Lower lobe of right lung (tissue), 2 donors: ENCODE data around the gene PPTC7. TPM values are rescaled to one million over a fixed set of nuclear protein-coding genes. Genes with fewer than 3 reads are reported as not detected.
A peak's percentile ranks its signal among the peaks of the same experiment; 100 is the strongest.
"Not testable (repeated sequence)": the region's sequence is repeated elsewhere in the genome, so short reads cannot be mapped to it uniquely, and the experiment has no call there.

Experiments
- ATAC-seq, 2 donors: fragments of 200-7000 bp; cut with Tn5 transposase; one replicate each; pipeline ENCODE4 v1.9.1; 2020 to 2022; ENCODE audit warnings: mild to moderate bottlenecking in 2 of 2, moderate library complexity in 2 of 2
- DNase-seq: peaks from one replicate; pipeline ENCODE4 v3.0.0-alpha.2; 2020
- H3K27ac ChIP-seq: fragments of 200-600 bp; one replicate; pipeline ENCODE4 v1.8.0; 2022
- H3K27me3 ChIP-seq: fragments of 200-600 bp; one replicate; pipeline ENCODE4 v1.8.0; 2022; ENCODE audit warnings: low read depth
- H3K36me3 ChIP-seq: fragments of 200-600 bp; one replicate; pipeline ENCODE4 v1.8.0; 2022; ENCODE audit warnings: mild to moderate bottlenecking
- H3K4me1 ChIP-seq: fragments of 200-600 bp; one replicate; pipeline ENCODE4 v1.8.0; 2022
- H3K4me3 ChIP-seq: fragments of 200-600 bp; one replicate; pipeline ENCODE4 v1.8.0; 2022; ENCODE audit warnings: mild to moderate bottlenecking
- H3K9me3 ChIP-seq: fragments of 200-600 bp; one replicate; pipeline ENCODE4 v1.8.0; 2022
- CTCF ChIP-seq: fragments of 200-600 bp; IDR thresholded peaks from one replicate; pipeline ENCODE4 v1.8.0; 2022; ENCODE audit warnings: antibody characterized with exemption, mild to moderate bottlenecking
- intact Hi-C: fragments of 100-400 bp; cut with DNase I; formaldehyde crosslinking; loops from one replicate; pipeline ENCODE4 v1.11.0; 2022
- total RNA-seq: library from RNA; stranded (reverse); fragmentation: NEBNext Ultra II Directional; extraction: Animal tissue kit (Norgen Biotek cat#: 25700); gene quantifications from one replicate; pipeline ENCODE4 v1.2.1, GENCODE V29; 2021
- donor health status: DM: no; HTN: yes; CAD: no; lungs with severe emphysema.

The PPTC7 gene
- total RNA-seq, 1 donor from 2014 or later, result 23.6 TPM

- no peak overlapping the region for H3K27ac ChIP-seq
Measured at GRCh38 chr12:110547090-110547489, 36.0 kb downstream of the PPTC7 start.

GRCh38 chr12:110546339-110546738 is 36.8 kb downstream of the PPTC7 start:
- ATAC-seq, result no peak
- H3K4me3 ChIP-seq, result no peak overlapping the region
- DNase-seq, result no peak
- peaks cover 44% of the 10 kb centered on the region for H3K4me1 ChIP-seq
- no peaks in the 10 kb centered on the region for H3K27me3 ChIP-seq
- intact Hi-C loops, result no loop called here
- TF ChIP-seq CTCF, result no peak
- H3K27ac ChIP-seq, result no peak overlapping the region
- H3K36me3 ChIP-seq, result peaks cover 33% of the 10 kb centered on the region
- H3K9me3 ChIP-seq, result no peaks in the 10 kb centered on the region

More at GRCh38 chr12:110547090-110547489, 36.0 kb downstream of the PPTC7 start:
- intact Hi-C loops, result no loop called here
- ATAC-seq (no peak), DNase-seq (no peak)
- H3K36me3 ChIP-seq, result peaks cover 38% of the 10 kb centered on the region
- H3K4me3 ChIP-seq, result no peak overlapping the region
- no peaks in the 10 kb centered on the region for H3K9me3 ChIP-seq
- H3K4me1 ChIP-seq, result peaks cover 43% of the 10 kb centered on the region
- TF ChIP-seq CTCF, result no peak
- no peaks in the 10 kb centered on the region for H3K27me3 ChIP-seq

- no peak for ATAC-seq
- DNase-seq, result no peak
- Histone ChIP-seq H3K4me1 (peaks cover 44% of the 10 kb centered on the region), H3K36me3 (peaks cover 28% of the 10 kb centered on the region), H3K27me3 (no peaks in the 10 kb centered on the region), H3K9me3 (no peaks in the 10 kb centered on the region), H3K27ac (no peak overlapping the region), H3K4me3 (no peak overlapping the region)
- no peak for TF ChIP-seq CTCF
- intact Hi-C loops, result no loop called here
Measured at GRCh38 chr12:110545812-110546211, 37.3 kb downstream of the PPTC7 start.

GRCh38 chr12:110545259-110545658 is 37.9 kb downstream of the PPTC7 start:
- intact Hi-C loops, H3K27ac ChIP-seq, H3K27me3 ChIP-seq, DNase-seq, H3K4me3 ChIP-seq, H3K9me3 ChIP-seq: not testable (repeated sequence)
- peak in 1 of 2 donors; percentile 6 for ATAC-seq
- peaks cover 44% of the 10 kb centered on the region for H3K4me1 ChIP-seq
- peaks cover 23% of the 10 kb centered on the region for H3K36me3 ChIP-seq

GRCh38 chr12:110543965-110544364 is 39.2 kb downstream of the PPTC7 start:
- TF ChIP-seq CTCF, result no peak
- Histone ChIP-seq H3K36me3 (peaks cover 29% of the 10 kb centered on the region), H3K4me1 (peaks cover 44% of the 10 kb centered on the region), H3K9me3 (no peaks in the 10 kb centered on the region), H3K4me3 (no peak overlapping the region), H3K27me3 (no peaks in the 10 kb centered on the region), H3K27ac (peak overlapping the region; percentile 38)
- intact Hi-C loops, result no loop called here
- DNase-seq (no peak), ATAC-seq (no peak)

GRCh38 chr12:110543252-110543959 is 39.7 kb downstream of the PPTC7 start:
- DNase-seq (peak; percentile 82), ATAC-seq (peak; percentile 92 to 93)
- H3K27me3 ChIP-seq, result no peaks in the 10 kb centered on the region
- intact Hi-C loops, result no loop called here
- no peak overlapping the region for H3K4me3 ChIP-seq
- peak overlapping the region; percentile 63 for H3K27ac ChIP-seq
- H3K36me3 ChIP-seq, result peaks cover 32% of the 10 kb centered on the region
- H3K4me1 ChIP-seq, result peaks cover 44% of the 10 kb centered on the region
- H3K9me3 ChIP-seq, result no peaks in the 10 kb centered on the region
- no peak for TF ChIP-seq CTCF
